Natural killer cell (primary cell): Measurements from ENCODE around the gene DISC1. TPM values are rescaled to one million over a fixed set of nuclear protein-coding genes. Genes with fewer than 3 reads are reported as not detected.
"Not testable (repeated sequence)": the region's sequence is repeated elsewhere in the genome, so short reads cannot be mapped to it uniquely, and the experiment has no call there.

Experiments used
- ATAC-seq, 3 donors: fragments of 150-1000 bp in 2 of 3; fragments of 200-7000 bp in 1 of 3; cut with Tn5 transposase; 1 replicate in 1 of 3; 2 replicates in 2 of 3; pipeline ENCODE4 v1.10.0; 2021; ENCODE audit warnings: mild to moderate bottlenecking in 2 of 3, moderate library complexity in 2 of 3
- DNase-seq, 2 donors: peaks; one replicate each; pipeline versions ENCODE4 v3.0.0 to v3.0.0-alpha.2; 2013 to 2021; ENCODE audit warnings: mixed read lengths in 1 of 2
- H3K27ac ChIP-seq: one replicate; pipeline ENCODE4 v1.5.1; 2013; ENCODE audit warnings: mild to moderate bottlenecking, low read length
- H3K27me3 ChIP-seq: one replicate; pipeline ENCODE4 v1.6.1; 2013; ENCODE audit warnings: low read length; ENCODE audit not compliant: control insufficient read depth, insufficient read depth
- H3K36me3 ChIP-seq: one replicate; pipeline ENCODE4 v1.6.1; 2013; ENCODE audit warnings: low read length; ENCODE audit not compliant: control insufficient read depth, insufficient read depth
- H3K4me1 ChIP-seq: one replicate; pipeline ENCODE4 v1.6.1; 2013; ENCODE audit warnings: low read length; ENCODE audit not compliant: control insufficient read depth, insufficient read depth
- H3K4me3 ChIP-seq: one replicate; pipeline ENCODE4 v1.5.1; 2013; ENCODE audit warnings: low read length
- H3K9me3 ChIP-seq: one replicate; pipeline ENCODE4 v1.6.1; 2013; ENCODE audit warnings: low read length; ENCODE audit not compliant: control insufficient read depth, insufficient read depth
- H3K27ac Mint-ChIP-seq, 2 donors: one replicate each; pipeline ENCODE4 v1.8.0; 2022; ENCODE audit warnings: mild to moderate bottlenecking in 2 of 2, mixed read lengths in 2 of 2, moderate library complexity in 1 of 2
- H3K27me3 Mint-ChIP-seq, 2 donors: one replicate each; pipeline ENCODE4 v1.8.0; 2022; ENCODE audit warnings: low read depth in 2 of 2, mixed read lengths in 2 of 2
- H3K36me3 Mint-ChIP-seq: one replicate; pipeline ENCODE4 v1.8.0; 2022; ENCODE audit warnings: mixed read lengths
- H3K4me1 Mint-ChIP-seq, 2 donors: one replicate each; pipeline ENCODE4 v1.8.0; 2022; ENCODE audit warnings: mixed read lengths in 2 of 2
- H3K4me3 Mint-ChIP-seq: one replicate; pipeline ENCODE4 v1.8.0; 2022; ENCODE audit warnings: mild to moderate bottlenecking, moderate library complexity, mixed read lengths
- H3K9me3 Mint-ChIP-seq, 2 donors: one replicate each; pipeline ENCODE4 v1.8.0; 2022; ENCODE audit warnings: mixed read lengths in 2 of 2
- WGBS: methylation state at CpG from one replicate; pipeline ENCODE4 v1.1.7; 2013; ENCODE audit warnings: missing lambda C conversion rate; ENCODE audit not compliant: insufficient coverage; 5-methylcytosine and 5-hydroxymethylcytosine counted together
- intact Hi-C: fragments of 100-400 bp; cut with micrococcal nuclease; formaldehyde crosslinking; loops from one replicate; pipeline ENCODE4 v1.14.2; 2022
- total RNA-seq, 4 donors: library from RNA; stranded (reverse); fragments of 120-200 nt in 1 of 4; gene quantifications; one replicate each; pipeline versions ENCODE4 v1.2.3 to v1.2.4, GENCODE V29; 2013 to 2022
- TF ChIP-seq, protein P1 (sequence below): fragments of 200-600 bp; IDR thresholded peaks from one replicate; pipeline ENCODE4 v1.8.0; 2022; ENCODE audit warnings: antibody characterized with exemption

The DISC1 gene
- total RNA-seq, 3 donors from 2014 or later (not counting 1 experiment from before 2014, with no cell fraction given) = 5.9 to 10.7 (median 9.7) TPM

DNA sequence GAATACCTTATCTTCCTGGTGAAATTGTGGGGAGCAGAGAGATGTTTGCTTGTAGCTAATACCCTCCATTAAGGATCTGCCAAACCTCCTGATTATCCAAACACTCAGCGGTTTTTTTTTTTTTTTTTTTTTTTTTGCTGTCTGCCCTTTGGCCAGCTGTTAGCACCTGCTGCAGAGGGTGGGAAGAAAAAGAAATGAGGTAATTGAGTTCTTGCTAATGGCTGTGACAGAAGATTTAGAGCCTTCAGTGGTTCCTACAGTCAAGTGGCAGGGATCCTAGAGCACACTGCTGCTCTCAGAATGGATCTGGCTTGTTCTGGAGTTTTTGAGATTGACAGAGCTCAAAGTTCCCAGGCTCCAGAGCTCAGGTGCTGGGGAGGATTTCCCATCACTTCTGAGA, 342.5 kb downstream of the DISC1 start:
- Mint-ChIP-seq H3K27me3 (peaks cover 0 to 3% of the 10 kb centered on the region in 2 donors), H3K4me1 (peaks cover 24 to 35% of the 10 kb centered on the region in 2 donors), H3K27ac (no peak overlapping the region), H3K36me3 (no peaks in the 10 kb centered on the region), H3K4me3 (no peak overlapping the region), H3K9me3 (peaks cover 0 to 3% of the 10 kb centered on the region in 2 donors)
- Histone ChIP-seq H3K27ac (no peak overlapping the region), H3K36me3 (no peaks in the 10 kb centered on the region), H3K9me3 (no peaks in the 10 kb centered on the region), H3K4me3 (no peak overlapping the region), H3K27me3 (no peaks in the 10 kb centered on the region), H3K4me1 (peaks cover 11% of the 10 kb centered on the region)
- ATAC-seq (no peak), DNase-seq (no peak)
- intact Hi-C loops = no loop called here
- no CpG with 5 or more reads among the region's 1 CpG for WGBS
- TF ChIP-seq, protein P1, sequence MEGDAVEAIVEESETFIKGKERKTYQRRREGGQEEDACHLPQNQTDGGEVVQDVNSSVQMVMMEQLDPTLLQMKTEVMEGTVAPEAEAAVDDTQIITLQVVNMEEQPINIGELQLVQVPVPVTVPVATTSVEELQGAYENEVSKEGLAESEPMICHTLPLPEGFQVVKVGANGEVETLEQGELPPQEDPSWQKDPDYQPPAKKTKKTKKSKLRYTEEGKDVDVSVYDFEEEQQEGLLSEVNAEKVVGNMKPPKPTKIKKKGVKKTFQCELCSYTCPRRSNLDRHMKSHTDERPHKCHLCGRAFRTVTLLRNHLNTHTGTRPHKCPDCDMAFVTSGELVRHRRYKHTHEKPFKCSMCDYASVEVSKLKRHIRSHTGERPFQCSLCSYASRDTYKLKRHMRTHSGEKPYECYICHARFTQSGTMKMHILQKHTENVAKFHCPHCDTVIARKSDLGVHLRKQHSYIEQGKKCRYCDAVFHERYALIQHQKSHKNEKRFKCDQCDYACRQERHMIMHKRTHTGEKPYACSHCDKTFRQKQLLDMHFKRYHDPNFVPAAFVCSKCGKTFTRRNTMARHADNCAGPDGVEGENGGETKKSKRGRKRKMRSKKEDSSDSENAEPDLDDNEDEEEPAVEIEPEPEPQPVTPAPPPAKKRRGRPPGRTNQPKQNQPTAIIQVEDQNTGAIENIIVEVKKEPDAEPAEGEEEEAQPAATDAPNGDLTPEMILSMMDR = no peak

DNA sequence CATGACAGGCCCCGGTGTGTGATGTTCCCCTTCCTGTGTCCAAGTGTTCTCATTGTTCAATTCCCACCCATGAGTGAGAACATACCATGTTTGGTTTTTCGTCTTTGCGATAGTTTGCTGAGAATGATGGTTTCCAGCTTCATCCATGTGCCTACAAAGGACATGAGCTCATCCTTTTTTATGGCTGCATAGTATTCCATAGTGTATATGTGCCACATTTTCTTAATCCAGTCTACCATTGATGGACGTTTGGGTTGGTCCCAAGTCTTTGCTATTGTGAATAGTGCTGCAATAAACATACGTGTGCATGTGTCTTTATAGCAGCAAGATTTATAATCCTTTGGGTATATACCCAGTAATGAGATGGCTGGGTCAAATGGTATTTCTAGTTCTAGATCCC, 343.2 kb downstream of the DISC1 start:
- 97% methylated on average over 3 of the region's 5 CpGs for WGBS
- H3K27me3 Mint-ChIP-seq, H3K36me3 ChIP-seq, H3K4me3 Mint-ChIP-seq, H3K4me3 ChIP-seq, H3K9me3 ChIP-seq, H3K36me3 Mint-ChIP-seq, DNase-seq, ATAC-seq, H3K27ac ChIP-seq, H3K27me3 ChIP-seq, H3K9me3 Mint-ChIP-seq, H3K27ac Mint-ChIP-seq: not testable (repeated sequence)
- H3K4me1 Mint-ChIP-seq = peaks cover 26 to 38% of the 10 kb centered on the region in 2 donors
- H3K4me1 ChIP-seq = peaks cover 12% of the 10 kb centered on the region
- intact Hi-C loops = loop anchor here (10.0 kb wide), 1 partner anchor 105 kb away; no protein-coding TSS in a partner anchor

DNA sequence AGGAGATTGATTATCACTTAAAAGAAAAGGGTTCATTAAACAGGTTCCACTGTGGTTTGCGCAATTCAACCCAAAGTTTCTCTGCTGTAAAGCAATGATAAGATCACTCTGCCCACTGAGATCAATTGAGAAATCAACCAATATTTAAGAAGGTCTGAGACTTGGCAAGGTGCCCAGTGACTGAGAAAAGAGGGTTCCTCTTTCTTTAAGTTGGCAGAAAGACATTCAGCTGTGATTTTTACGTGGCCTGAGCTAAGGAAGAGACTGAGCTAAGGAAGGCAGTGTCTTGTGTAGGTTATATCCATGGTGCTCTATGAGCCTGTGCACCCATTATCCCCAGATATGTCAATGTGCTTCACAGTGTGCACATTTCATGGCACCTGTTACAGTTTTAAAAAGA, 344.1 kb downstream of the DISC1 start:
- no peak overlapping the region for H3K27ac ChIP-seq
- H3K4me1 ChIP-seq = peaks cover 12% of the 10 kb centered on the region
- Mint-ChIP-seq H3K4me1 (peaks cover 21 to 38% of the 10 kb centered on the region in 2 donors), H3K36me3 (no peaks in the 10 kb centered on the region), H3K9me3 (peaks cover 0 to under 1% of the 10 kb centered on the region in 2 donors), H3K27me3 (no peaks in the 10 kb centered on the region), H3K4me3 (peak overlapping the region; percentile 52), H3K27ac (no peak overlapping the region)
- ATAC-seq = no peak
- no peaks in the 10 kb centered on the region for H3K9me3 ChIP-seq
- H3K4me3 ChIP-seq = no peak overlapping the region
- TF ChIP-seq, protein P1 = no peak
- WGBS = 76% methylated on average over 2 of the region's 2 CpGs
- peak in 1 of 2 donors; percentile 15 for DNase-seq
- no peaks in the 10 kb centered on the region for H3K36me3 ChIP-seq
- H3K27me3 ChIP-seq = no peaks in the 10 kb centered on the region
- intact Hi-C loops = loop anchor here (10.0 kb wide), 1 partner anchor 106 kb away; no protein-coding TSS in a partner anchor

DNA sequence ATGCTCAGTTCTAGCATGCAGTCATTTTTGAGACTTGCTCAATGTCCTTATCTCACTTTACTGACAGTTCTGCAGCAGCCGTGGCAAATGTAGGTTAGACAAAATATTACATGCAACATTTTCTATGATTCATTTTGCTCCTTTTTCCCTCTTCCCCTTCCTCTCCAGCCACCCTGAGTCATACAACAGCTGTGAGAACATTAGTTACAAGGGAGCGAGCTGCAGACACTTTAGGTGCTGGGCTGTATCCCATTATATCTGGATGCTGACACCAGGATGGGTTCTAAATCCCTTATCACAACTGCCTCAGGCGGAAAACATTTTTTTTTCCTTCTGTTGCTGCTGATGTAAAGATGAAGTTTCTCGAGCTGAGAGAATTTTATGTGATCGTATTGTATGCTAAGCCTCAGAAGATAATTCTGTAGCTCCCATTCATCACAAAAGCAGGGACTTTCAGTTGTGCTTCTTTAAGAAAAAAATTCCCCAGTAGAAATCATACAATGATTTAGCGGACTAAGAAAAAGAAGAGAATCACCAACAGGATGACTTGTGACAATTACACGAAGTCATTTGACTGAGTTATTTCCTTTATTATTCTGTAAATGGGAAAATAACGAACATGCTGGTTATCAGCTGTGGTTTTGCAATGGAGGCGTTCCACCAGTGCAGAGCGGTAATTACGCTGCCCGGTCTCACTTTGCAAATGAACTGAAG, 345.0 kb downstream of the DISC1 start:
- Histone ChIP-seq H3K27me3 (no peaks in the 10 kb centered on the region), H3K27ac (no peak overlapping the region), H3K4me3 (no peak overlapping the region), H3K4me1 (peaks cover 12% of the 10 kb centered on the region), H3K36me3 (no peaks in the 10 kb centered on the region), H3K9me3 (no peaks in the 10 kb centered on the region)
- ATAC-seq = peak in 2 of 3 donors; percentile 46 to 53
- Mint-ChIP-seq H3K9me3 (no peaks in the 10 kb centered on the region), H3K36me3 (no peaks in the 10 kb centered on the region), H3K27ac (peak overlapping the region in 1 of 2 donors; percentile 10), H3K4me3 (peak overlapping the region; percentile 43), H3K27me3 (no peaks in the 10 kb centered on the region), H3K4me1 (peaks cover 19 to 38% of the 10 kb centered on the region in 2 donors)
- TF ChIP-seq, protein P1 = no peak
- DNase-seq = no peak
- intact Hi-C loops = loop anchor here (10.0 kb wide), 1 partner anchor 107 kb away; no protein-coding TSS in a partner anchor
- 62% methylated on average over 9 of the region's 12 CpGs for WGBS
